GM19438 (cell line): ENCODE measurements around the gene DCP1B.
"Not testable (repeated sequence)": the region's sequence is repeated elsewhere in the genome, so short reads cannot be mapped to it uniquely, and the experiment has no call there.

Experiments used
- ATAC-seq: cut with Tn5 transposase; IDR thresholded peaks from one replicate; pipeline ENCODE4 v1.9.1; 2021; ENCODE audit warnings: low read depth; ENCODE audit not compliant: unreplicated experiment

DCP1B gene

DNA sequence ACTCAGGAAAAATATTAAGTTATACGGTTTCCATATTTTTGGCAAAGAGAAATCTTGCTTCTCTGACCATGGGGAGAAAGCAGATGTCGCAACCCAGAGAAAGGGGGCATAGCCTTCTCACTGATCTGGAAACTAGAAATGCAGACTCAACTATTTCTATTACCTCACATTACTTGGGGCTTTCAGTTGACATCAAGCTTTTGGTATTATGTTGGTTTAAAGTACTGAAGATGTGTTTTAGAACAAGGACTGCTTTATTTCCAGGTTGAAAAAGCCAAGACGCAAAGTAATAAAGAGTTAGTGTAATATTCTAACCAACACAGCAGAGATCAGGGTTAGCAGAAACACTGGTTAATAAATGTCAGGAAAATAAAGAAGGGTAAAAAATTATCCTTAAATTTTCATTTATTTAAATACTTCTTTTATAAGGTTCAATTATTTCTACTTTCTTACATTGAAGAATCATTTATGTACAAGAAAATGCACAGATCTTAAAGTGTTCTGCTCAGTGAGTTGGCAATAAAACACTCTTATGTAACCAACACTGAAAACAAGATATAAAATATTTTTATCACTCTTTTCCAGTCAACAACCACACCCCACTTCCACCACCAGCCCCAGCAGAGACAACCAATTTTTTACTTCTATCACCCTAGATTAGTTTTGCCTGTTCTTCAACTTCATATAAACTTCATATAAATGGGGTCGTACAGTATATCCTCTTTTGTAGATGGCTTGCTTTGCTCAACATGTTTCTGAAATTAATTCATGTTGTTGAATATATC, 26.0 kb downstream of the DCP1B start:
- ATAC-seq, result no peak

DNA sequence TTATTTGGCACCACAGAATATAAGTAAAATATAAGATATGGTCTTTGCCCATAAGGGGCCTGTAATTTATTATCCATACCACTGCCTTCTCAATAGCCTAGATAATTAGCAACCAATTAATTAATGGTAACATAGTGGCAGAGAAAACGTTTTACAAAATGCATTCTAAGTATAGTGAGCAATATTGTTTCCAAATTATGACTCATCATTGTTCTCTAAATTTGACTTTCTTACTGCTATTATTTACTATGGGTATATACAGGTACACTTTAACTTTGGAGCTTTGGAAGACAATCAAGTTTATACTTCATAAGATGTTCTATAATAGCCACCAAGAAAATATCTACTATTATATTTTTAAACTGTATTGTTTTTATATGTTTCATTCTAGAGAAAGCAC, 26.7 kb downstream of the DCP1B start:
- no peak for ATAC-seq

DNA sequence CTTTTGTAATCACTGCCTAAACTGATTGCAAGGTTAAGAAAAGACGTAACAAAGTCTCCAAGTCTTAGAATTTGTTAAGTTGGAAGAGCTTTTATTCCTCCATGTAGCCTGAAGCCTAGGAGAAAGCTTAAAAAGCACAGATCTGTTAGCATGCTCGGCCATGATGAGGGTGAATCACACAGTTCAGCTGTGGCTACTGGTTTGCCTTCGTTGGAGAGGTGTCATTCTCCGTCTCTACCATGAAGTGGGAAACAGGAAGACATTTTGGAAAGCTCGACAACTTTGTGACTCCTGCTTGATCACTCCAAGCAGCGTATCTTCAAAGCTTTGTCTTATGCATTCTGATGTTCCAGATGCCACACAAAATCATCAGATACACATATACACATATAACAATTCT, 27.1 kb downstream of the DCP1B start:
- no peak for ATAC-seq

DNA sequence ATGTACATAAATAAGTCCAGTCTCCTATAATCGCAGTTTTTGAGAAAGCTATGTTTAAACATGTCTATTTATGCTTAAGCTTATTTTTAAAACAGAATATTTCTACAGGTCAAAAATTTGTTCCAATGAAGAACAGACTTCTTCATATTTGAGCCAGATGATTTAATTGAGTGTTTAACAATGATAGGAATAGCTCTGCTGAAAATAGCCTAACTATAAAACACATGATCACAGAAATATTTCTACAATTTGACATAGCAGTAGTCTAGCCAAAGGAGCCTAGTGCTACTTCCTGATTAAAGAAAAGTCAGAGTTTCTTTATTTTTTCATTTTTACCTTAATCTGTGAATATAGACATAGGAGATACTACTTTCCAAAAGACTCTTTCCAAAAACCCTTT, 29.4 kb downstream of the DCP1B start:
- ATAC-seq, result no peak

DNA sequence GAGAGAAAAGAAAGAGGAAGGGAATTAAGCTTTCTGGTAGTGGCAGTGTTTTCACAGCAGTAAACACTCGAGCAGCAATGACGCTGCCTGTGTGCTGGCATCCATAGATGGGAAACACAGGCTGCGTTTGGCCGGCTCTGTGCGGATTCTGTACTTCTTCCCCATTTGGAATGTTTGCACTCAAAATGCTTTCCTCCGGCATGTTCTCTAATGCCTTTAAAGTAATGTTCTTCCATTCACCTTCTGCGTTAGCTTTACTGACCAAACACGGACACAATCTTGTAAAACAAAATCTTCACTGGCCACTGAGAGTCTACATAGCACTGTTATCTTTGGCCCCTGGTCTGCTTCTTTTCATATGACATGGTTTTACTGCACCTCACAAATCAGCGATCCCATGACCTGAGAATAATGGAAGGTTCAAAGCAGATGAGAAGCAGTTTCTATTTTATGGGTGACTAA, 31.4 kb downstream of the DCP1B start:
- ATAC-seq, result no peak

DNA sequence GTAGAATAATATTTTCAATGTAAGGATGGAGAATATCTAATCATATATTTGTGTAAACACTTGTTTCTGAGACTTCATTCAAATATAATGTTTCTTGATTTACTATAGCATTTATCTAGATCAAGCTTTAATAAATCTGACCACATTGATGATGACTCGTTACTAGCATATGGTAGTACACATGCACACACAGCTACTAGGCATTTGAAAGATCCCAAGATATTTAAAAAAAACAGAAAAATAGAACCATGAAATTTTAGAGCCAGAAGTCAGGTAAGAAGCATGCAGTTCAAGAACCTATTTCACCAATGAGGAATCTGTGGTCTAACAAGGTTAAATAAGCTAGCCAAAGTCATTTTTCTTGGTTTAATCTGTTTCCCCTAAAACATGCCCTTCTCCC, 32.0 kb downstream of the DCP1B start:
- ATAC-seq, result no peak

DNA sequence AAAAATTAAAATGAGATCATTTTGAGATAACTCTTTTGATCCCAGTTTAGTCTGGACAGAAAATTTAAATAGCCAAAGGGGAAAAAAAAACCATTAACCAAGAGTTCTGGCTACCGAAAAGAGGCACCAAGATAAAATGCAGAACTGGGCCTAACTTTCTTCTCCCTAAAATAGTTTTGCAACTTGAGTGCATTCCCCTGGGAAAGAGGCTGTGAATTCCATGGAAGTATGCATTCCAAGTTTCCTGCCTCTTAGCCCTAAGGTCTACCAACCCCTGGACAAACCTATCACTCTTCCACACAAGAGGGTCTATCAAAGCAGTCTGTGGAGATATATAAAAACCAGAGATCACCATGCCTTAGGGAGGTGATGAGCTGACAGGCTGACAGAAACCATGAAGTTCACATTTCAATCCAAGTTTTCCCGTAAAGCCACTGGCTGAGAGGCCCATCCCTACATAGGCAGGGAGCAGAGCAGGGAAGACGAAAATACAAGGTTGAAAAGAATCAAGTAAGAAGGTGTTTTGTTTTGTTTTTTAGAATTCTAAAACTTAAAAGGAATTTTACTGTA, 33.8 kb downstream of the DCP1B start:
- no peak for ATAC-seq

DNA sequence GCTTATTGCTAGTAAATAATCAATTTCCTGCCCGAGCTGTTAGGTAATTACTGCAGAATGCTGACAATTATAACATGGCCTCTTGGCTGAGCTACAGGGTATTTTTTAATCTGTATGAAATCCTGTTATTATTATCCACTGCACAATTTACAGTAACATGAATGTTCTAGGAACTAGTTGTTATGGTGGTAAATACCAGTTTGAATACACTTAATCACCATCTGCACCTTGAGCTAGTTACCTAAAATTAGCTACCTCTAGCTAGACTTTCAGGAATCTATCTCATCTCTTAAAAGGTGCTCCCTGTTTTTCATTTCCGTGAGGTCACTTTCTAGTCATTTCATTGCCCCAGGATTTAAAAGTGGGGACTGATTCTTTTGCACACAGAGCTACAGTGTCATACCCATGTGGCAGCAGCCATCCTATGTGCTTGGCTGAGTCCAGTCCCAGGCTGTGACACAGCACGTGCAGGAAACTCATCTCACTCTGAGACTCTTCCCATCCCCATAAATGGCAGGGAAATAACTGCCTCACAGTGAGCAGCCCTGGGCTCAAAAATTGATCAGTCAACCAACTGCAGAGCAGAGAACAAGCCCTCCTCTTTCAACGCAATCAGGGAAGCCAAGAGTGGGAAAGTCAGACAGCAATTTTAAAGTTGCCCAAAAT, 37.6 kb downstream of the DCP1B start:
- no peak for ATAC-seq

DNA sequence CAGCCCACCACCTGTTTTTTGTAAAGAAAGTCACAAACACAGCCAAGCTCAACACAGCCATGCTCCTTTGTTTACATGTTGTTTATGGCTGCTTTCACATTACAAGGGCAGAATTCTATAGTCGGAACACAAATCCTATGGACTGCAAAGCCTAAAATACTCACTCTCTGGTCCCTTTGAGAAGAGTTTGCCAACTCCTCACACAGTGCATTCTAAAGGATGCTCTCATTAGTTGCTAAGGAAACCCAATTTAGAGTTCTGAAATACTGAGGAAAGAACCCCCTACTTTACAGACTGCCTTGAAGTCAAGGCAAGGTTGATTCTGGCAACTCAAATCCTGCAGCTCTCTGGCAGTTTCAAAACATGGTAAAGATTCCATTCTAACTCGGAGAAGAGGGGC, 38.3 kb downstream of the DCP1B start:
- no peak for ATAC-seq

DNA sequence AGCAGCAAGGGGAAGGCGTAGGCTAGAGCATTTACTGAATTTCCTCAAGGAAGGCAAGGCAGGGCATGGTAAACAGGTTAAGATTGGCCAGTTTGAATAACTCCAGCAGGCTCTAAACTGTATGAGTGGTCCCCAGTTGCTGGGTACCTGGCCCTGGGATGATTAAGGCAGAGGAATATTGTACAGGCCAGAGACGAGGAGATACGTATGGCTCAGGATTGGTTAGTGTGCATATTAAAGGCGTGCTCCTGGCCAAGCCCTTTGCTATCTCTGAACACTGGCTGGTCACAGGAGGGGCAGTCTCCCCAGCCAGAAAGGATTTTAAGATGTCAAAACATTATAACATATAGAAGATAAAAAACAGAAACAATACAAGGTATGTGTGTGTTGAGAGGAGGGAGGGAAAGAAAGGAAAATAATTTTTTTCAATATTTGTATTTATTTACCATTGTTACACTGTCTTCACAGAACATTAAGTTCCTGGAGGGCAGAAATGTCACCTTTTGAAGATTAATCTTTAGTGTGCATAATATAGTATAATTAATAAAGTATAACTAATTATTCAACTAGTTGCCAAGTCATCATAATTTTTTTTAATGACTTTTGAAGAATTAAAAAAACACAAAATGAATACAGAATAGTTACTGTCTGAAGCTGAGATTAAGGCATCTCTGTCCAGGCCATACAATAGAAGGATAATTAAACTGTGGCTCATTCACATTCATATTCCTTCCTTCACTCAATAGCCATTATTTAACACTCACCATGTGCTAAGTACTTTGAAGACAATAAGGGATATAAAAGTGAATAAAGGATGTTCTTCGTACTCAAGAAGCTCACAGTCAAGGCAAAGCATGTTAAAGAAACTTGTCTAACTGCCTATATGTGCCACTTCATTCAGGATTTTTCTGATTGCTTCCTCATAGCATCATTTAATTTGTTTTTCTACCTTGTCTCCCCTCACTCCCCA, 41.9 kb downstream of the DCP1B start:
- no peak for ATAC-seq

DNA sequence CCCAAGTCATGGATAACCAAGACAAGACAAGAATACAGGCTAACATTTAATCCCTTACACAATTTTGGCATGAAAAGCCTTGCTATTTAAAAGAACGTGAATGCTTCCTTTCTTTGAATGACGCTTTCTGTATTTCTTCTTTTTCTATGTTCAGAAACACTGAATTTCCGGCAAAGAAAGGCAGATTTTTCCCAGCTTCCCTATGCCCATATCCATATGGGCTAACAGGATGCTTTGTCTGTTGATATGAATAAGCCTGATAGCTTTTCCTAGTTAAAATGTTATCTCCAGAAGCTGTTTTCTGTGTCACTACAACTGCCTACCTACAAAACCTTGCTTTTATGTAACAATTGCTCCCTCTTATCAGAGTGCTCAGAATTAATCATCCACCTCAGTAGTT, 47.5 kb downstream of the DCP1B start:
- no peak for ATAC-seq

DNA sequence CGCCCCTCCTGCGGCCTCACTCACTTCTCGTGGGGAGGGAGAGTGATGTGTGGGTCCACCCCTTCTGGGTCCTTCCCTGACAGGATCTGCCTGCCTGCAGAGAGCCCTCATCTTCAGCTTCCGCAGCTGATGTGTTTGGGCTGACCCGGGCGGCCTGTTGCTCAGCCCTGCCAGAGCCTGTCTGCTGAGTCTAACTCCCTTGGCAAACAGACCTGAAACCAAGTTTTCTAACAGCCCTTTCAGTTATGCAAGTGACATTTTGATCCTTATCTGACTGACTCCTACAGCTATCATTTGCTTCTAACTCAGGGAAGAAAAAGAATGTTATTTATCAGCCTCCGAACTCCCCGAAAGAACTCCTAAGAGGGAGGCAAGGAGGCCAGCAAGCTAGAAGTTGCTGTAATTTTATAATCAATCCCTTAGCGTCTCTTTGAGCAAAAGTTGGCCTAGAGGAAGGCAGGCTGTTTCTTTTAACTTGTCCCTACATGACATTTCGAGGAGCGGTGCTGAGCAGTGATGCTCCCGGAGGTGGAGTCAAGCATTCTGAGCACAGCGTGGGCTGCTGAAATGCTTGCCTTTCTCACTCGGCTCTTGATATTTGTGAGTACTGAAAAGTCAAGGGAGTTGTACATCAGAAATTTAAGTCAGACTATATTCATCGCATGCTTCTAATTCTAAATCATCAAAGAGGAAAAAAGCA, 54.3 kb downstream of the DCP1B start:
- ATAC-seq, result no peak

DNA sequence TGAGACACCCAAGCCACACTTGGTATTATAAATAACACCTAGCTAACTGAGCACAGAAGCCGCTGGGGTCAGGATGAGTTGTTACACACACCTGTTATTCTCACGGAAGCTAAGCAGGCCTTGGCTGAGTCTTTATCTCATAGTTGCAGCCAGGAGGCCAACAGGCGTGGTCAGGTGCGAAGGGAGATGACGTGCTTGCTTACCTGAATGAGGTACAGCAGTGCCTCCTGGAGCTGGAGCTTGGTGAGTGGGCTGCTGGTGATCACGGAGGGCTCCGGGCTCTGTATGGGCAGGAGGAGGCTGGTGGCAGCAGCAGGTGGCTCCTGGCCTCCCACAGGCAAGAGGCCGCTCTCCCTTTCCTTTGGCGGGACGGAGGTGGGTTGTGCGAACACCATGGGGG, 55.4 kb downstream of the DCP1B start:
- ATAC-seq, result no peak

DNA sequence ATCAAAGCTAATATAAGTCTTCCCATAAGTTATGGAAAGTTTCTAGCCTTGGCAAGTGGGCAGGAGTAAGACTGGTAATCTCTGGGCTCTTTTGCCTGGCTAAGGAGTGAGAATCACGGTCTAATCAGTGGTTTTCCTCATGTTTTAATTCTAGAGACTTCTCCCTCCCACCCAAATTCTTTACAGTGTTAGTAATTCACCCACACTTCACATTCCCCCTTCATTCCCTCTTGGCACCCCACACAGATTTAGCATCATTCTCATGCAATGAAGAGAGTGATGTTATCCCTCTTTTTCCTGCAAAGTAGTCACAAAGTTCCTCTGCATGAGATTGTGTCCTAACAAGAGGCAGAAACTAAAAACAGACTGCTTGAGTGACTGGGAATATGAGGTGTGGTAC, 57.2 kb downstream of the DCP1B start:
- no peak for ATAC-seq

DNA sequence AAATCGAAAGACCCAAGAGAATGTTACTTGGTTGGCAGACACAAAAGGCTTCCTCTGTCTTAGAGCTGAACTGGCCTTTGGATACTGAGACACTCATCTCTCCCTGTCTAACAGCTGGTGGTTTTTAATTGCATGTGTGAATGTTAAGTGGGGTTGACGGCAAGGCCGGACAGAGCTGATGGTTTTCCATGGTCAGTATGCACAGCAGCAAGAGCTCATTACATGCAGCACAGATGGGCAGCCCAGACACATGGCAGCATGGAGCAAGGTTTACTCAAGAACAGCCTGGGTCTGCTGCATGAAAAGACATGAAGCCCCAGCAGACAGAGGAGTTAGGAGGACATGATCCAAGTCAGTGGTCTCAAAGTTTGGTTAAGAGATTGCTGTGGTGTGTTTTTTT, 58.0 kb downstream of the DCP1B start:
- no peak for ATAC-seq

DNA sequence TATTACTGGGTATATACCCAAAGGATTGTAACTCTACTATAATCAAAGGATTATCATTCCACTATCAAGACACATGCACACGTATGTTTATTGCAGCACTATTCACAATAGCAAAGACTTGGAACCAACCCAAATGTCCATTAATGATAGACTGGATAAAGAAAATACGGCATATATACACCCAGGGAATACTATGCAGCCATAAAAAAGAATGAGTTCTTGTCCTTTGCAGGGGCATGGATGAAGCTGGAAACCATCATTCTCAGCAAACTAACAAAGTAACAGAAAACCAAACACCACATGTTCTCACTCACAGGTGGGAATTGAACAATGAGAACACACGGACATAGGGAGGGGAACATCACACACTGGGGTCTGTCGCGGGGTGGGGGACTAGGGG, 58.8 kb downstream of the DCP1B start:
- ATAC-seq, result not testable (repeated sequence)

DNA sequence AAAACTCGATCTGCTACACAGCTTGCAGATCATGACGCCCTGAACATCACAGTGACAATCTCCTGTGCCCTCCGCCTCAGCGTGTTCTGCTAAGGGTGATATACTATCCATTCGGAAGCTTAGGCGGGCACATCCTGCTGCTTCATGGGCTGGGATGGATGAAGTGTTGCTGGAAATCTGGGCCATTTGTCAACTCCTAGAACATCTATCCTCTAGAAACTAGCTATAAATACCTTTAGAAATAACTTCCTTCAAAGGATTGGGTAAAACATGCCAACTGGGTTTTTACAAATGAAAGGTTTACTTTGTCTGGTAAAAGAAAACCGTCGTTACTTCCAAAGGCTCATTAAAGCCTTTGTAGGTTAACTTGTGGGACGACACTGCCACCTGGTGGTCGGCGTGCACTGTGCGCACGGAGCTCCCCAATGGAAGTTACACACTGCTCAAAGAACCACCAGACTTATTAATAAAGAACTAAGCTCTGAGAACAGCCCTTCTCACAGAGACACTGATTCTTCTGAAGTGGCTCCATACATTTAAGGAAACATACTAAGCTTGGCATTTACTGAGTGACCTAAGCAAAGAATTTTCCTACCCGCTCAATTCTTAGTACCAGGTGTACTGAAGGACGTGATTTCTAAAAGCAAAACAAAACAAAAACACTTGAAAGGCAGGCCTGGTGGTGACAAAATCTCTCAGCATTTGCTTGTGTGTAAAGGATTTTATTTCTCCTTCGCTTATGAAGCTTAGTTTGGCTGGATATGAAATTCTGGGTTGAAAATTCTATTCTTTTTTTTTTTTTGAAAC, 64.3 kb downstream of the DCP1B start:
- no peak for ATAC-seq

DNA sequence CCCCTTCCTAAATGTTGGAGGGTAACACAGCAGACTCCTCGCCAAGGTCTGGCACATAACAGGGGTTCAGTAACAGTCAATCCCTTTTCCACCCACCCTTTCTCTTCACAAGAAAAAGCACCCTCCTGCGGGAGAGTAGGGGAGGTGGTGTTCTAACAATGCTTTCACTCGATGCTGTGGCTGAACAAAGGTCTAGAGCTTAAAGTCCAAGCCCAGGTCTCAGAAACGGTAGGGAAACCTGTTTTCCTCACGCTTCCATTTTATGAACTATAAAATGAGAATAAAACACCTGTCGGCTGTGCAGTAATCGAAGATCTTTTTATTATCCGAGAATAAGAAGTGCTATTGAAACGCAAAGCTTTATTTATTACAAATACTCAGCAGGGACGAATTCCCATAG, 64.9 kb downstream of the DCP1B start:
- ATAC-seq, result no peak

DNA sequence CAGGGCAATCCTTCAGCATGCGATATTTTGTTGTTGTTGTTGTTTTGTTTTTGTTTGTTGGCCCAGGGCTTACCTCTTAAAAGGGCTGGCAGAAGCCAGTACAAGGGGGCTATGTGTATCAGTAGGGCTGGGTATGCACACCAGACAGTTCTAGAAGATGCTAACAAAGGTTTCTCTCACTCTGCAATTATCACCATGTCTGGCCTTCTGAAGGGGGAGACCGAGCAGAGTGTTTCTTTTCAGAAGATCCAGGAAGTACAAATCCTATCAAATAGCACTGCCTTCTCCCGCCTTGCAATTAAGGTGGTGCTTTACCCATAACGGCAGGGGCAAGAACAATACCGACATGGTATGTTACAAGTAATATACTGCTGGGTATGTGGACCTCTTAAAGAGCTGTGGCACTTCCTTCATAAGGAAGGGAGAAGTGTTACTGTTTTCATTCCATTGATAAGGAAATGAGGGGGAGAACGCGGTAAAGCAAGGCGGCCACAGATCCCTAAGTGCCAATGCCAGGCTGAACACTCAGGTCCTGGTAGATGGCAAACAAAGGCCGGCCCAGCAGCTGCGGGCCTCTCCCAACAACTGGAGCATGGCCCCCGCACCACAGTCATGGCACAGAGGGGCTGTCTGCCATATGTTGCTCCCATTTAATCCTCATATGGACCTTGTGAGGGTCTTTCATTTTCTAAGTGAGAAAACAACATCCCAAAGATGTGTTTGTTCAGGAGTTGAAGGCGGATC, 66.6 kb downstream of the DCP1B start:
- ATAC-seq, result no peak
